ENCODE data around the gene CEACAM7.
"Not testable (repeated sequence)": the region's sequence is repeated elsewhere in the genome, so short reads cannot be mapped to it uniquely, and the experiment has no call there.

The CEACAM7 gene

DNA sequence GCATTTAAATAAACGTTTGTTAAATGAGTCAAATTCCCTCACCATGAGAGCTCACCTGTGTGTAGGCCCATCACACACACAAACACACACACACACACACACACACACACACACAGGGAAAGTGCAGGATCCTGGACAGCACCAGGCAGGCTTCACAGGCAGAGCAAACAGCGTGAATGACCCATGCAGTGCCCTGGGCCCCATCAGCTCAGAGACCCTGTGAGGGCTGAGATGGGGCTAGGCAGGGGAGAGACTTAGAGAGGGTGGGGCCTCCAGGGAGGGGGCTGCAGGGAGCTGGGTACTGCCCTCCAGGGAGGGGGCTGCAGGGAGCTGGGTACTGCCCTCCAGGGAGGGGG is 11.9 kb upstream of the CEACAM7 start:
- no peak for DNase-seq

DNA sequence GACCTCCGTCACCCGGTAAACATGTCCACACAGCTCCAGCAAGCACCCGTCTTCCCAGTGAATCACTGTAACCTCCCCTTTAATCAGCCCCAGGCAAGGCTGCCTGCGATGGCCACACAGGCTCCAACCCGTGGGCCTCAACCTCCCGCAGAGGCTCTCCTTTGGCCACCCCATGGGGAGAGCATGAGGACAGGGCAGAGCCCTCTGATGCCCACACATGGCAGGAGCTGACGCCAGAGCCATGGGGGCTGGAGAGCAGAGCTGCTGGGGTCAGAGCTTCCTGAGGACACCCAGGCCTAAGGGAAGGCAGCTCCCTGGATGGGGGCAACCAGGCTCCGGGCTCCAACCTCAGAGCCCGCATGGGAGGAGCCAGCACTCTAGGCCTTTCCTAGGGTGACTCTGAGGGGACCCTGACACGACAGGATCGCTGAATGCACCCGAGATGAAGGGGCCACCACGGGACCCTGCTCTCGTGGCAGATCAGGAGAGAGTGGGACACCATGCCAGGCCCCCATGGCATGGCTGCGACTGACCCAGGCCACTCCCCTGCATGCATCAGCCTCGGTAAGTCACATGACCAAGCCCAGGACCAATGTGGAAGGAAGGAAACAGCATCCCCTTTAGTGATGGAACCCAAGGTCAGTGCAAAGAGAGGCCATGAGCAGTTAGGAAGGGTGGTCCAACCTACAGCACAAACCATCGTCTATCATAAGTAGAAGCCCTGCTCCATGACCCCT is 11.3 kb upstream of the CEACAM7 start:
- no peak for DNase-seq

GRCh38 chr19:41698746-41699230 is 10.7 kb upstream of the CEACAM7 start:
- no peak for DNase-seq

GRCh38 chr19:41697198-41697855 is 9.3 kb upstream of the CEACAM7 start:
- DNase-seq, result no peak

DNA sequence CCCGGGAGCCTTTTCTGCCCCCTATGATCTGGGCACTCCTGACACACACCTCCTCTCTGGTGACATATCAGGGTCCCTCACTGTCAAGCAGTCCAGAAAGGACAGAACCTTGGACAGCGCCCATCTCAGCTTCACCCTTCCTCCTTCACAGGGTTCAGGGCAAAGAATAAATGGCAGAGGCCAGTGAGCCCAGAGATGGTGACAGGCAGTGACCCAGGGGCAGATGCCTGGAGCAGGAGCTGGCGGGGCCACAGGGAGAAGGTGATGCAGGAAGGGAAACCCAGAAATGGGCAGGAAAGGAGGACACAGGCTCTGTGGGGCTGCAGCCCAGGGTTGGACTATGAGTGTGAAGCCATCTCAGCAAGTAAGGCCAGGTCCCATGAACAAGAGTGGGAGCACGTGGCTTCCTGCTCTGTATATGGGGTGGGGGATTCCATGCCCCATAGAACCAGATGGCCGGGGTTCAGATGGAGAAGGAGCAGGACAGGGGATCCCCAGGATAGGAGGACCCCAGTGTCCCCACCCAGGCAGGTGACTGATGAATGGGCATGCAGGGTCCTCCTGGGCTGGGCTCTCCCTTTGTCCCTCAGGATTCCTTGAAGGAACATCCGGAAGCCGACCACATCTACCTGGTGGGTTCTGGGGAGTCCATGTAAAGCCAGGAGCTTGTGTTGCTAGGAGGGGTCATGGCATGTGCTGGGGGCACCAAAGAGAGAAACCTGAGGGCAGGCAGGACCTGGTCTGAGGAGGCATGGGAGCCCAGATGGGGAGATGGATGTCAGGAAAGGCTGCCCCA is 8.5 kb upstream of the CEACAM7 start:
- no peak for DNase-seq

GRCh38 chr19:41695745-41696144 is 7.7 kb upstream of the CEACAM7 start:
- DNase-seq, result no peak

- DNase-seq, result no peak
Measured at GRCh38 chr19:41694831-41695635, 7.0 kb upstream of the CEACAM7 start.

GRCh38 chr19:41694196-41694595 is 6.1 kb upstream of the CEACAM7 start:
- no peak for DNase-seq

- no peak for DNase-seq
Measured at GRCh38 chr19:41691268-41691970, 3.3 kb upstream of the CEACAM7 start.

GRCh38 chr19:41690801-41691065 is 2.7 kb upstream of the CEACAM7 start:
- no peak for DNase-seq

DNA sequence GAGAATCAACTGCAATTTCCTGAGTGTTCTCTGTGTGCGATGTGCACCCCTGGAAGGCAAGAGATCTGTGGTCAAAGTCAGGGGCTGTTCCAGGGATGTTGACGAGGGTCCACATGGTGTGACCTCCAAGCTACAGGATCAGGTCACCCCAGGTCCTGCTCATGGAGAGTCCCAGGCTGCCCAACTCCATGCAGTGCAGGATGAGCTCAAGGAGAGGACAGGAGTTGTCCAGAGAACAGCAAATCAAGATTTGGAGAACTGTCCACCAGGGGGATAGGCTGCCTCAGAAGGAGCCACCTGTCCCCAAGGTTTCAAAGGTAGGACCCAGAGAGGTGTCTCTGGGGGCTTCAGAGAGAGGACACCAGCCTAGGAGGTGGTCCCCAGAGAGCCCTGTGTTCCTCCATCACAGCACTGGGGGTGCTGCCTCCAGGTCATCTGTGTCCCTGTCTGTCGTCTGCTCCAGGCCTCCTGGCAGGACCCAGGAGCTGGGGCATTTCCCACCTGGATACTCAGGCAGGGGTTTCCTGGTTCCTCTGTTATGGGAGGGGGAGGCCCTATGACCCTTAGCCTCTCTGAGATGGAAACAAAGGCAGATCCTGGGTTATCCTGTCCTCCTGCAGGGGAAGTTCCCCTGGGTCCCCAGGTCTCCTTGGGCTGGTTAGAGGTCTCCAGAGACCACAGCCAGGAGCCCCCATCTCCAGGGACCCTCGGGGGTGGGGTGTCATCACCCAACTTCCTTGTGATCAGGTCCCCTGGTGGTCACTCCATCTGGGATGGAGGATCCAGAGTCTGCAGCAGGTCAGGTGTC is 2.1 kb upstream of the CEACAM7 start:
- DNase-seq, result no peak

DNA sequence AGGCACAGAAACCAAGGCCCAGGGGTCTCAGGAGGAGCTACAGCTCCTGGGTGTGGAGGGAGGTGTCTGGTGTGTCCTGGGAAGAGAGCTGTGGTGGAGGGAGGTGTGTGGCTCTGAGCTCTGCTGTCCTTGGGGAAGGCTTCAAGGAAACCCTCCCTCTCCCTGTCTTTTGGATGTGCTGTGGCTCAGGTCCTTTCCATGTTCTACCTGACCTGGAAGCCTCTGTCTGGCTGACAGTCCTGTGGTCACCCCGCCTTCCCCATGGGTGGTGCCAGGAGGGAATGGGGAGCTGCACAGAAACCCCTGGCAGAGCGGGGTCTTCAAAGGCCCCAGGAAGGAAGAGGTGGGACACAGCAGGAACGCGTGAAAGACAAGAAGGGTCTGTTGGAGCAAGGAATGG is 617 bp upstream of the CEACAM7 start:
- no peak for DNase-seq

GRCh38 chr19:41687419-41687818 is 651 bp downstream of the CEACAM7 start:
- DNase-seq, result no peak

- no peak for DNase-seq
Measured at GRCh38 chr19:41682437-41682836, 5.6 kb downstream of the CEACAM7 start.

DNA sequence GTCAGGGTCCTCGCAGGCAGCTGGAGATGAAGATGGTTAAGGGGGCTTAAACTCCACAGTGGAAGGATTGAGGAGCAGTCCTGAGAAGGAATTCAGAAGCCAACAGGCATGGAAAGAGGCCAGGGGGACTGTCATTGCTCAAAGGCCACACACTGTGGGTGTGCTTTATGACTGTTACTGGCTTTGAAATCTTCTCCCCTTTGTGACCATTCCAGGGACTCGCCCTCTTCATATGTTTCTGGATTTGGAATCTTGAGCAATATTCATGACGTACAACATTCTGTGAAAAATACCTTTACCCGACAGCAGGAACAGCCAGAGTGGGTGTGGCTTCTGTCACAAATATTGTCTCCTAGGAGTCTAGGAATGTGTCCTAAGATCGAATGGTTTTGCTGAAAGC is 16.6 kb downstream of the CEACAM7 start:
- no peak for DNase-seq

DNA sequence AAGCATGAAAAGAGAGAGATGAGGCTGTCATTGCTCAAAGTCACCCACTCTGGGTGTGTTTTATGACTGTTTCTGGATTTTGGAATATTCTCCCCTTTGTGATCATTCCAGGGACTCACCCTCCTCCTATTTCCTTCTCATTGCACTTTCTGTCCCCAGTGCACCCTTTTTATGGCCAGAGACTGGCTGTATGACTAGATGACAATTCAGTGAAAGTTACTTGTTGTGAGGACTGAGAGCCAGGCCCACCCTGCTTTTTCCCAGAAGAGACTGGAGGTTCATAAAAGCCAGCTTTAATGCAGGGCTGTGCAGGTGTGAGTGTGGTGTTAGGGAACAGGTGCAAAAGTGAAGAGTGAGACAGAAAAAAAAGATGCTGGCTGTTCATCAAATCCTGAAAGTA is 17.3 kb downstream of the CEACAM7 start:
- DNase-seq, result no peak

DNA sequence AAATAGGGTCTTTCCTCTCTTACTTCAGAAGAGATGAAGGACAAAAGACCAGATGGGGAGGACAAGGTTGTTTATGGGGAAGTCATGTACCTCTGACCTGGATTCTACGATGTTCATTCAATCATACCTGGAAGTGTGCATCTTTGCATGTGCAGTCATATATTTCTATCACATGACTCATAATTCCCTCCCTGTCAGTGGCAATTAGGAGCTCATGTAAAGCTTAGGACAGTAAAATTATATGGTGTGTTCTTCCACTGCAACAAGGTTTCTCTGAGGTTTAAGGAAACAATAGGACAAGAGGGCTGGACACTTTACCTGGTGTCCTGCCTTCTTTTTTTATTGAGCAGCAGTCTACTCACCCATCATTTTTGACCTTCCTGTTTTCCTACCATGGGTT is 19.8 kb downstream of the CEACAM7 start:
- no peak for DNase-seq

DNA sequence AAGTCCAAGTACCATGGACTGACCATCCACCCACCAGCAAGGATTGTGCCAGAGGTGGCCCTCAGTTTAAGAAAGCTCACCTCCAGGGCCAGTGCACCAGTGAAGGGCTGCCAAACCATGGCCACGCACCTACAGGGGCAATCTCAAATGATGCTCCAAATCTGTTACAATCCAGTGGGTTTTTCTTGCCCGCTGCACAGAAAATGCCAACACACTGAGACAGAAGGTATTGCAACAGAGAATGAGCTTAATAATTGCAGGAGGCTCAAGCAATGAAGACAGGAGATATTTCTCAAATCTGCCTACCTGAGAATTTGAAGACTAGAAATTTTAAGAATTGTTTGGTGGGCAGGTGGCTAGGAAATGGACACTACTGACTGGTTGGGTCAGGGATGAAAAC is 22.0 kb downstream of the CEACAM7 start:
- DNase-seq, result no peak

- DNase-seq, result no peak
Measured at GRCh38 chr19:41657157-41657556, 30.9 kb downstream of the CEACAM7 start.

DNA sequence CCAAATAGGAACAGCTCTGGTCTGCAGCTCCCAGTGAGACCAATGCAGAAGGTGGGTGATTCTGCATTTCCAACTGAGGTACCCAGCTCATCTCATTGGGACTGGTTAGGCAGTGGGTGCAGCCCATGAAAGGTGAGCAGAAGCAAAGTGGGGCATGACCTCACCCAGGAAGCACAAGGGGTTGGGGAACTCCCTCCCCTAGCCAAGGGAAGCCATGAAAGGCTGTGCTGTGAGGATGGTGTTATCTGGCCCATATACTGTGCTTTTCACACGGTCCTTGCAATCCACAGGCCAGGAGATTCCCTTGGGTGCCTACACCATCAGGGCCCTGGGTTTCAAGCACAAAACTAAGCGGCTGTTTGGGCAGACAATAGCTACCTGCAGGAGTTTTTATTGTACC is 31.3 kb downstream of the CEACAM7 start:
- not testable (repeated sequence) for DNase-seq

DNA sequence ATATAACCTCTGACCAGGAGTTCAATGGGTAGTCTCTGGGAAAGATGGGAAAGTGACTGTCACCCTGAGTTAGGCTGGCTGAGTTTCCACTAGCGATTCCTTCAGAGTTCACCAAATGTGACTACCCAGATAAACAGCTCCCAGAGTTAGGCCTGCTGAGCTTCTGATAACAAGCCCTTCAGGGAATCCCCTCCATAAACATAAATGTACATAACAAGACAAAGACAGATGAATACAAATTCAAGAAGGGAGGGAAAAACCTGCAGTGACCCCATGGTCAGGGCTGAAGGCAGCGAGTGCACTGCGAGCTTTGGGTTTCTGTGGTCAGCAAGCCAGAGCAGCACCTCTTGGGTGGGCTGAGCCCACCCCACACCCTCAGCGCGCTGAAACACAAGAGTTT is 35.8 kb downstream of the CEACAM7 start:
- DNase-seq, result no peak

DNA sequence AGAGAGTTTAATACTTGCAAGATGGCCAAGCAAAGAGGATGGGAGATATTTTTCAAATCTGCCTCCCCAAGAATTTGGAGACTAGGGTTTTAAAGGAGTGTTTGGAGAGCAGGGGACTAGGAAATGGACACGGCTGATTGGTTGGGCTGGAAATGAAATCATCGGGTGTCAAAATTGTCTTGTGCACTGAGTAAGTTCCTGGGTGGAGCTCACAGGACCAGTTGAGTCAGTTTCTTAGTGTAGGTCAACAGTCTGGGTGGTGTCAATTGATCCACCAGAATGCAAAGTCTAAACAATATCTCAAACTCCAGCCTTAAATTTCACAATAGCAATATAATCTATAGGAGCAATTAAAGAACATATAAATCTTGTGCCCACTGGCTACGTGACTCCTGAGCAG is 38.2 kb downstream of the CEACAM7 start:
- DNase-seq, result no peak
